Transverse colon (tissue), 4 donors: ENCODE measurements around the gene SNX13. TPM values are rescaled to one million over a fixed set of nuclear protein-coding genes. Genes with fewer than 3 reads are reported as not detected.

Experiments
- DNase-seq: peaks from one replicate; pipeline ENCODE4 v3.0.0-alpha.2; 2019
- H3K27ac ChIP-seq, 4 donors: fragments of 200-600 bp; sonication (generic); 2 replicates each; pipeline ENCODE4 v1.5.1; 2016 to 2018; ENCODE audit warnings: inconsistent platforms in 4 of 4
- H3K27me3 ChIP-seq: fragments of 200-600 bp; sonication (generic); 2 replicates; pipeline ENCODE4 v1.5.1; 2017; ENCODE audit warnings: inconsistent platforms
- H3K36me3 ChIP-seq, 4 donors: fragments of 200-600 bp; sonication (generic); 2 replicates each; pipeline ENCODE4 v1.5.1; 2017 to 2019; ENCODE audit warnings: inconsistent platforms in 4 of 4
- H3K4me1 ChIP-seq, 4 donors: fragments of 200-600 bp; sonication (generic); 2 replicates each; pipeline ENCODE4 v1.5.1; 2017 to 2020; ENCODE audit warnings: inconsistent platforms in 4 of 4
- H3K4me3 ChIP-seq, 4 donors: fragments of 200-600 bp; sonication (generic); 1 replicate in 1 of 4; 2 replicates in 3 of 4; pipeline versions ENCODE4 v1.5.1 to v1.6.1; 2017 to 2019; ENCODE audit warnings: inconsistent platforms in 4 of 4
- H3K9me3 ChIP-seq, 2 donors: fragments of 200-600 bp; sonication (generic); 2 replicates each; pipeline ENCODE4 v1.5.1; 2017 to 2019; ENCODE audit warnings: inconsistent platforms in 2 of 2
- EP300 ChIP-seq: sonication (generic); formaldehyde crosslinking; IDR thresholded peaks from one replicate; pipeline ENCODE4 v1.6.1; 2017; ENCODE audit warnings: antibody characterized with exemption, low read depth
- POLR2A ChIP-seq: fragments of 450-650 bp; IDR thresholded peaks from one replicate; pipeline ENCODE4 v1.6.1; 2016; ENCODE audit warnings: antibody characterized with exemption, mild to moderate bottlenecking, moderate library complexity
- POLR2AphosphoS5 ChIP-seq, 3 donors: sonication (generic); formaldehyde crosslinking; IDR thresholded peaks; one replicate each; pipeline ENCODE4 v1.6.1; 2016; ENCODE audit warnings: antibody characterized with exemption in 3 of 3
- WGBS, 2 donors: methylation state at CpG; one replicate each; pipeline ENCODE4 v1.1.5; 2018; ENCODE audit warnings: low coverage in 1 of 2; 5-methylcytosine and 5-hydroxymethylcytosine counted together
- in situ Hi-C, 4 donors: fragments of 200-750 bp; cut with MboI; loops; one replicate each; pipeline versions ENCODE4 v1.15.0 to v1.15.1; 2017; ENCODE audit warnings: low sequenced_read_pairs in 3 of 4, low pct_ligation_motif_present in 1 of 4, low pct_unique_long_range_greater_than_20kb in 1 of 4
- intact Hi-C: fragments of 100-400 bp; cut with DNase I; formaldehyde crosslinking; loops from one replicate; pipeline ENCODE4 v1.15.1; 2023; ENCODE audit warnings: low total_unique reads
- total RNA-seq, 4 donors: library from RNA; depleted of rRNA; stranded (reverse); fragments of >200 nt; gene quantifications; one replicate each; pipeline ENCODE4 v1.1.0, GENCODE V29; 2016
- TF ChIP-seq, protein P1 (sequence below), 5 experiments: fragments of 200-600 bp in 3 of 5; fragments of 450-650 bp in 2 of 5; sonication (generic) in 3 of 5; IDR thresholded peaks; 1 replicate in 2 of 5; 2 replicates in 3 of 5; pipeline ENCODE4 v1.5.1; 2016 to 2017; ENCODE audit warnings: antibody characterized with exemption in 5 of 5, inconsistent platforms in 3 of 5, mild to moderate bottlenecking in 2 of 5, moderate library complexity in 1 of 5

Gene SNX13
- total RNA-seq, 4 donors from 2014 or later, result 11.3 to 83.8 (median 69.0) TPM

DNA sequence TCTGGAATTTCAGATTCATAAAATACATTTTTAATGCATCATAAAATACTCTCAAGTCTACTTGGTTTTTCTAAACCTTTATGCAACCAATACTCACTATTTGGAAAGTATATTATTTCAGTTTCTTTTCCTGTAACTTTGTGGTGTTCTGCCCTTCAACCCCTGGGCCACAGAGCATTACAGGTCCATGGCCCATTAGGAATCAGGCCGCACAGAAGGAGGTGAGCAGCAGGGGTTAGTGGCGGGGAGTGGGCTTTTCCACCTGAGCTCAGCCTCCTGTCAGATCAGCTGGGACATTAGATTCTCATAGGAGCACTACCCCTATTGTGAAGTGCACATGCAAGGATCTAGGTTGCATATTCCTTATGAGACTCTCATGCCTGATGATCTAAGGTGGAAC lies 9.7 kb downstream of the SNX13 start:
- TF ChIP-seq POLR2AphosphoS5 (IDR thresholded peaks at IDR 0.05), result no peak
- TF ChIP-seq, protein P1, sequence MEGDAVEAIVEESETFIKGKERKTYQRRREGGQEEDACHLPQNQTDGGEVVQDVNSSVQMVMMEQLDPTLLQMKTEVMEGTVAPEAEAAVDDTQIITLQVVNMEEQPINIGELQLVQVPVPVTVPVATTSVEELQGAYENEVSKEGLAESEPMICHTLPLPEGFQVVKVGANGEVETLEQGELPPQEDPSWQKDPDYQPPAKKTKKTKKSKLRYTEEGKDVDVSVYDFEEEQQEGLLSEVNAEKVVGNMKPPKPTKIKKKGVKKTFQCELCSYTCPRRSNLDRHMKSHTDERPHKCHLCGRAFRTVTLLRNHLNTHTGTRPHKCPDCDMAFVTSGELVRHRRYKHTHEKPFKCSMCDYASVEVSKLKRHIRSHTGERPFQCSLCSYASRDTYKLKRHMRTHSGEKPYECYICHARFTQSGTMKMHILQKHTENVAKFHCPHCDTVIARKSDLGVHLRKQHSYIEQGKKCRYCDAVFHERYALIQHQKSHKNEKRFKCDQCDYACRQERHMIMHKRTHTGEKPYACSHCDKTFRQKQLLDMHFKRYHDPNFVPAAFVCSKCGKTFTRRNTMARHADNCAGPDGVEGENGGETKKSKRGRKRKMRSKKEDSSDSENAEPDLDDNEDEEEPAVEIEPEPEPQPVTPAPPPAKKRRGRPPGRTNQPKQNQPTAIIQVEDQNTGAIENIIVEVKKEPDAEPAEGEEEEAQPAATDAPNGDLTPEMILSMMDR (IDR thresholded peaks at IDR 0.05), result no peak
- TF ChIP-seq POLR2A, result no peak
- H3K4me3 ChIP-seq, result no peak overlapping the region
- no peak overlapping the region for H3K27ac ChIP-seq
- H3K27me3 ChIP-seq, result no peaks in the 10 kb centered on the region
- WGBS, 2 donors, result 85 to 95% methylated on average over 2 of the region's 2 CpGs
- H3K4me1 ChIP-seq, result peaks cover 0 to 17% (median 6%) of the 10 kb centered on the region in 4 donors
- in situ Hi-C loops, result loop anchor here in 1 of 4 donors (25.0 kb wide), 1 partner anchor 643 kb away; the partner anchor contains the start of gene AHR
- H3K36me3 ChIP-seq, result no peaks in the 10 kb centered on the region
- no peaks in the 10 kb centered on the region for H3K9me3 ChIP-seq
- intact Hi-C loops, result no loop called here
- no peak for DNase-seq

DNA sequence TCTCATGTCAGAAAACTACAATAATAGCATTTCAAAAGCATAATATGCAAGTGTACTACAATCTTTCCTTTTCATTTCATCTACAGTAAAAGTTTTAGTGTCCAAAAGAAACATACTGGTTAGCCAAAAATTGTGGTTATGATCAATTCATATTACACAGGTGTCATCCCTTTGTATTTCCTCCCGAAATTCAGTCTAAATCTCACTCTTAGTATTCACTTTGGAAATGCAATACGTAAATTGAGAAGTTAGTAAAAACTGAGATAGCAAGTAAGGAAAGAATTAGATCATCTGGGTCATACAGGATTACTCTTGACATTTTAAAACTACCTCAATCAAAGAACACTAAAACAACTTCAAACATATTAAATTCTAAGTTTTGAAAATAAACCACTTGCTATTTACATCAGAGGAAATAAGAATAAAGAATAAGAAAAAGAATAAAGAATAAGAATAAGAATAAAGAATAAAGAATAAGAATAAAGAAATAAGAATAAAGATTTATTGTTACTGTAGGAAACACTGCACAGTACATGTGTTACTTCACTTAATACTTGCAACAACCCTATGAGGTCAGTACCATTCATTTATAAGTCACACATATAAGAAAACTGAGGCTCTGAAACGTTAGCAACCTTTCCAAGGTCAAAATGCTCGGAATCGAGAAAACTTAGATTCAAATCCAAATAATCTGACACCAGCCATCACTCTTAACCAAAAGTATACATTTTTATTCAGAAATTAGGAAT lies 10.5 kb downstream of the SNX13 start:
- intact Hi-C loops, result no loop called here
- Histone ChIP-seq H3K36me3 (no peaks in the 10 kb centered on the region), H3K4me3 (no peak overlapping the region), H3K27me3 (no peaks in the 10 kb centered on the region), H3K4me1 (peaks cover 0 to 14% (median 6%) of the 10 kb centered on the region in 4 donors), H3K27ac (no peak overlapping the region), H3K9me3 (no peaks in the 10 kb centered on the region)
- 85% methylated on average over 5 of the region's 5 CpGs for WGBS, 2 donors
- no peak for DNase-seq
- in situ Hi-C loops, result loop anchor here in 1 of 4 donors (25.0 kb wide), 1 partner anchor 643 kb away; the partner anchor contains the start of gene AHR
- TF ChIP-seq, protein P1 (IDR thresholded peaks at IDR 0.05), result no peak
- TF ChIP-seq POLR2A (no peak), POLR2AphosphoS5 (IDR thresholded peaks at IDR 0.05) (no peak), EP300 (no peak)

DNA sequence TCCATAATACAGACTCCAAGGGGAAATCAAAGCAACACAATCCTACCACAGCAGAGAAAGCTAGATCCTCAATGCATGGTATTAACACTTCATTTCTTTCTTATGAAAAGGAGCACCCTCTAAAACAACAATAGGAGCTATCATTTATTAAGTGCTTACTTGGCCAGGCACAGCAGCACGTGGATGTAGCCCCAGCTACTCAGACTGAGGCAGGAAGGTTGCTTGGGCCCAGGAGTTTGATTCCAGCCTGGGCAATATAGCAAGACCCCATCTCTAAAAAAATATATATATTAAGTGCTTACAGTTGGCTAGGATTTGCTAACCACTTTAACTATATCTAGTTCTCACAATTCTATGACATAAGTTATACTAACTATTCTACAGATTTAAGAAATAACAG lies 12.2 kb downstream of the SNX13 start:
- H3K36me3 ChIP-seq, result no peaks in the 10 kb centered on the region
- H3K27ac ChIP-seq, result no peak overlapping the region
- in situ Hi-C loops (loop anchor here in 1 of 4 donors (25.0 kb wide), 1 partner anchor 641 kb away; the partner anchor contains the start of gene AHR), intact Hi-C loops (no loop called here)
- no peak for DNase-seq
- H3K27me3 ChIP-seq, result no peaks in the 10 kb centered on the region
- WGBS, 2 donors, result 91 to 100% methylated on average over 1 of the region's 1 CpG
- TF ChIP-seq, protein P1 (IDR thresholded peaks at IDR 0.05), result no peak
- no peak for TF ChIP-seq POLR2A
- no peak for TF ChIP-seq POLR2AphosphoS5 (IDR thresholded peaks at IDR 0.05)
- no peak for TF ChIP-seq EP300
- peaks cover 0 to 11% (median 3%) of the 10 kb centered on the region in 4 donors for H3K4me1 ChIP-seq
- H3K9me3 ChIP-seq, result no peaks in the 10 kb centered on the region
- no peak overlapping the region for H3K4me3 ChIP-seq

DNA sequence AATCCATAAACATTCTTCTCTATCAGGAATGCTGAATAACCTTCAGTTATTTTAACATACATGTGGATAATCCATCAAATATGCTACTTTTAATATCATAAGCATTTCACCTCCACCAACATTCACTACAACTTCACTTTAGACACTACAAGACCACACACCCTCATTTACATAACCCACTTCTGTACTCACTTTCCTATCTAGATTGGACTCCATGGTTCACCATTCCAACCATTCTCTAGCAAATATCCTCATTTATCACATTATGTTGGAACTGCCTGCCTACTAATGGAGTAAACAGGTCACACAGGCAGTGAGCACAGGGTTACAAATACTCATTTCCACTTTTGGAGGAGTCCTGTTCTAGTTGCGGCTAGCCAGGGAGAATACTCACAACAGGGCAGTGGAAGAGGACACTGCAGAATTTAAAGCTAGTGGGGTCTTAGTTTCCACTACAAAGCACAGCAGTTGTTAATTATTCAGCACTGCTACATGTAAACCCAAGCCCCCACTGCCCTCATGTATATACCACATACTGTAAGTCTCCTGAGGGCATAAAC lies 18.4 kb downstream of the SNX13 start:
- Histone ChIP-seq H3K4me1 (peaks cover 0 to 20% (median 2%) of the 10 kb centered on the region in 4 donors), H3K4me3 (no peak overlapping the region), H3K9me3 (peaks cover 0 to 8% of the 10 kb centered on the region in 2 donors), H3K27me3 (no peaks in the 10 kb centered on the region), H3K36me3 (no peaks in the 10 kb centered on the region), H3K27ac (no peak overlapping the region)
- 92% methylated on average over 1 of the region's 1 CpG; no CpG with 5 or more reads in 1 of the 2 donors for WGBS, 2 donors
- intact Hi-C loops (no loop called here), in situ Hi-C loops (no loop called here)
- no peak for DNase-seq
- TF ChIP-seq POLR2AphosphoS5 (IDR thresholded peaks at IDR 0.05) (no peak), EP300 (no peak), POLR2A (no peak)
- TF ChIP-seq, protein P1 (IDR thresholded peaks at IDR 0.05), result no peak
